ENCODE results near the gene EAF1. TPM values are rescaled to one million over a fixed set of nuclear protein-coding genes. Genes with fewer than 3 reads are reported as not detected.

Gene EAF1
- total and polyA plus RNA-seq, 2 of the 8 experiments (the other 6 are each of a cell fraction or from before 2014, with no cell fraction given): 13.9 to 26.8 TPM

- FAIRE-seq (no peak), DNase-seq (ENCODE audit: low read depth in 1 of 2, low spot score in 2 of 2) (no peak)
- H4K5ac ChIP-seq (ENCODE audit: insufficient read length, low read depth, low read length): no peak overlapping the region
- H3K9ac ChIP-seq (replicated peaks in 1 of 4; ENCODE audit: extremely low read depth in 1 of 4, low read depth in 3 of 4, low read length in 3 of 4): no peak overlapping the region
- H3K4me1 ChIP-seq (replicated peaks in 1 of 4; ENCODE audit: control insufficient read depth in 3 of 4, insufficient read depth in 4 of 4, low read length in 3 of 4): no peaks in the 10 kb centered on the region
- no peak overlapping the region for H4K91ac ChIP-seq (replicated peaks; ENCODE audit: insufficient read length, low read length)
- no peak overlapping the region for H2BK120ac ChIP-seq (replicated peaks; ENCODE audit: low read depth, low read length)
- ChIA-PET CTCF (ENCODE audit: partially characterized antibody) (no interaction called here), POLR2A (ENCODE audit: partially characterized antibody) (no interaction called here)
- no peaks in the 10 kb centered on the region for H3K79me1 ChIP-seq (ENCODE audit: low read depth, low read length)
- H4K8ac ChIP-seq (ENCODE audit: extremely low read depth, insufficient read depth, low read length): no peak overlapping the region
- H3K56ac ChIP-seq (replicated peaks; ENCODE audit: insufficient read length, low read depth, low read length): no peak overlapping the region
- no peaks in the 10 kb centered on the region for H4K20me1 ChIP-seq (replicated peaks in 1 of 2; ENCODE audit: control insufficient read depth in 1 of 2, insufficient read depth in 2 of 2, low read length in 2 of 2)
- no peaks in the 10 kb centered on the region for H3K27me3 ChIP-seq (replicated peaks in 1 of 4; ENCODE audit: control insufficient read depth in 3 of 4, extremely low read depth in 1 of 4, insufficient read depth in 3 of 4, low read length in 3 of 4)
- no peak overlapping the region for H2BK5ac ChIP-seq (ENCODE audit: low read depth, low read length)
- no peak overlapping the region for H3K14ac ChIP-seq (ENCODE audit: insufficient read length)
- no peak overlapping the region for H3K27ac ChIP-seq (ENCODE audit: low read depth, low read length)
- H2BK12ac ChIP-seq (ENCODE audit: low read depth, low read length): no peak overlapping the region
- TF ChIP-seq SIRT6 (IDR thresholded peaks at IDR 0.05; ENCODE audit: low read length) (no peak), FOSL1 (IDR thresholded peaks at IDR 0.05; ENCODE audit: insufficient read depth, low read depth, low read length) (no peak), TAF1 (IDR thresholded peaks at IDR 0.05; ENCODE audit: low read depth, low read length) (no peak), TEAD4 (IDR thresholded peaks at IDR 0.05; ENCODE audit: low read depth, low read length) (no peak), SUZ12 (IDR thresholded peaks at IDR 0.05; ENCODE audit: low read length) (no peak), SIX5 (IDR thresholded peaks at IDR 0.05; ENCODE audit: low read depth, low read length) (no peak), CEBPB (IDR thresholded peaks at IDR 0.05; ENCODE audit: low read depth, low read length) (no peak), CREB1 (IDR thresholded peaks at IDR 0.05) (no peak), TAF7 (optimal IDR thresholded peaks at IDR 0.05; ENCODE audit: borderline replicate concordance, low read depth, low read length) (no peak), NRF1 (IDR thresholded peaks at IDR 0.05; ENCODE audit: low read depth, low read length) (no peak)
- H3K4me2 ChIP-seq (ENCODE audit: insufficient read depth in 1 of 2, low read depth in 2 of 2, low read length in 2 of 2): no peak overlapping the region
- no peak overlapping the region for H2AFZ ChIP-seq (ENCODE audit: low read length)
- no peak overlapping the region for H3K23ac ChIP-seq (ENCODE audit: insufficient read length)
- no peak overlapping the region for H2BK20ac ChIP-seq (ENCODE audit: low read length)
- no peak overlapping the region for H3K4ac ChIP-seq (replicated peaks; ENCODE audit: insufficient read length, low read depth, low read length)
- H3K79me2 ChIP-seq (ENCODE audit: control insufficient read depth in 1 of 2, insufficient read depth in 2 of 2, low read length in 2 of 2): no peaks in the 10 kb centered on the region
- H3K18ac ChIP-seq (ENCODE audit: extremely low read depth, low read length): no peak overlapping the region
- WGBS, 2 experiments (ENCODE audit: extremely low coverage in 1 of 2, insufficient coverage in 1 of 2, insufficient read length in 1 of 2, insufficient replicate concordance in 2 of 2, low coverage in 1 of 2, low lambda C conversion rate in 2 of 2, missing lambda C conversion rate in 1 of 2): 90% methylated on average over 2 of the region's 2 CpGs; no CpG with 5 or more reads in 1 of the 2 experiments
- H2AK5ac ChIP-seq (ENCODE audit: low read depth, low read length): no peak overlapping the region
- no peaks in the 10 kb centered on the region for H3K36me3 ChIP-seq (ENCODE audit: control insufficient read depth in 2 of 4, insufficient read depth in 4 of 4, low read length in 3 of 4)
- H3K23me2 ChIP-seq (ENCODE audit: low read depth, low read length): no peaks in the 10 kb centered on the region
- H2BK15ac ChIP-seq (ENCODE audit: low read length): no peak overlapping the region
- H3K4me3 ChIP-seq (ENCODE audit: extremely low read depth in 1 of 4, insufficient read depth in 2 of 4, low read depth in 3 of 4, low read length in 4 of 4): no peak overlapping the region
- no peaks in the 10 kb centered on the region for H3K9me3 ChIP-seq (ENCODE audit: insufficient read depth in 2 of 2, low read depth in 1 of 2, low read length in 1 of 2)
These were observed 28.9 kb downstream of the EAF1 start for GRCh38 chr3:15456321-15456720.

Measured in H1 (cell line).